Stimulated activated CD4-positive, alpha-beta T cell treated with anti-CD3 and anti-CD28 coated beads, Interleukin-15, amount 100 ng/mL, for 1 hour (primary cell): ENCODE measurements around the gene FSD1L.
A peak's percentile ranks its signal among the peaks of the same experiment; 100 is the strongest.

Experiments used
- DNase-seq, 2 donors: peaks; one replicate each; pipeline ENCODE4 v3.0.0-alpha.2; 2020; ENCODE audit warnings: low read depth in 1 of 2, low spot score in 1 of 2

The FSD1L gene

GRCh38 chr9:105447814-105448812 lies at the start of gene FSD1L:
FSD1L (plus strand) TSS chr9:105448034; CDS start chr9:105448221, 187 bp downstream.
- DNase-seq, result peak; percentile 50 to 69

- no peak for DNase-seq
Observed at GRCh38 chr9:105399117-105399516, 48.7 kb upstream of the FSD1L start.

DNA sequence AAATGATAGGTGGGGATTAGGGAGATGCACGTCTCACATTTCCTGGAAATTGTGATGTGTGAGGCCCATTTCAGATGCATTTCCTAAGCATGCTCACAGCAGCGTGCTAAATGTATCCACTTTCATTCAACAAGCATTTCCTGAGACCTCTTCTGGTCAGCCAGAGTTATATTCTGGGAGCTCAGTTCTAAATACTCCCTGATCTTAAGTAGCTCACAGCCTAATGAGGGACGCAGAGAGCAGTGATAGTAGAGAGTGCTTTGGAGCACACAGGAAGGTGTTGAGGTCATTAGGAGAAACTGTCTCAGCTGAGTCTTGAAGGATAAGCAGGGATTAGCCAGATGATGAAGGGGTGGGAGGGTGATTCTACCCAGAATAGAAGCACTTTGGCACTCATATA lies 46.2 kb upstream of the FSD1L start:
- DNase-seq, result no peak

- no peak for DNase-seq
Observed at GRCh38 chr9:105403552-105404248, 44.1 kb upstream of the FSD1L start.

DNA sequence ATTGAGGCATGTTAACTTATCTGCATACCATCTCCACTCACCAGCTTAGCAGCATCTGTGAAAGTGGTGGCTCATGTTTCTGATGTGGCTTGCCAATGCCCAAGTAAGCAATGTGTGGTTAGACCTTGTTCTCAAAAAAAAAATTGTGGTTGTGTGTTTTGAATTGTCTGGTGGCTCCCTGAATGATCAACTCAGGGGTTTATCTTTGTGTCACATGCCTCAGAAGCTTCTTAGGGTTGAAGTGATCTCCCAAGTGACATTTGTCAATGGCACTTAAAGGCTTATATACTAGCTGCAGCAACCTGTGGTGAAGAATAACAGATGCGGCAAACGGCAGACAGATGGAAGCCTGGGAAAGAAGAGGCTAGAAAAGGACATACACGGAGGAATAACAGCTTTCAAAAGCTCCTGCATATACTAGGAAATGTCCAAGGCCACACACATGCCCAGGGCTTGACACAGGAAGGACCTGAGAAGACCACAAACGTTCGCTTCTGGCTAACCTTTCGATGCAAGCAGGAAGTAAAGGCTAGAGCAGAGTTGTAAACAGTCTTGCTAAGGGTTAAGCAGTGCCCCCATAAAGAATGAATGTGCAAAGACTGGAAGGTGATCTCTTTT lies 42.2 kb upstream of the FSD1L start:
- DNase-seq, result no peak

DNA sequence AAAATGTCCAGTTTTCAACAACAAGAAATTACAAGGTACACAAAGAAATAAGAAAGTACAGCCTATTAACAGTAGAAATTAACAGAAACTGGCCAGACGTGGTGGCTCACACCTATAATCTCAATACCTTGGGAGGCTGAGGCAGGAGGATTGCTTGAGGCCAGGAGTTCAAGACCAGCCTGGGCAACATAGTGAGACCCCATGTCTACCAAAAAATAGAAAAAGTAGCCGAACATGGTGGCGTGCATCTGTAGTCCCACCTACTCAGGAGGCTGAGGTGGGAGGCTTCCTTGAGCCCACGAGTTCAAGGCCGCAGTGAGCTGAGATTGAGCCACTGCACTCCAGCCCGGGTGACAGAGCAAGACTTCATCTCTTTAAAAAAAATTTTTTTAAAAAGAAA lies 41.5 kb upstream of the FSD1L start:
- no peak for DNase-seq

GRCh38 chr9:105413525-105413924 lies 34.3 kb upstream of the FSD1L start:
- no peak for DNase-seq

GRCh38 chr9:105414947-105415661 lies 32.7 kb upstream of the FSD1L start:
- DNase-seq, result no peak

DNA sequence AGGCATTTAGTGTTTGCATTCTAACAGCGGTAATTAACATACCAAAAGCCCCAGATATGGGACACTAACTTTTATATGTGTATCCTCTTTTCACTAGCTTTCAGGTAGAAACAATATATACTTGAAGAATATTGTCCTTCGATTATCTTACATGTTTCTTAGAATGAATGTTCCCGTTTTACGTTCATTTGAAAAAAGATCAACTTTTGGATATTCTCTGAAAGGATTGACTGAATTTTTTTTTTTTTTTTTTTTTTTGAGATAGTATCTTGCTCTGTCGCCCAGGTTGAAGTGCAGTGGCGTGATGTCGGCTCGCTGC lies 32.2 kb upstream of the FSD1L start:
- DNase-seq, result no peak

DNA sequence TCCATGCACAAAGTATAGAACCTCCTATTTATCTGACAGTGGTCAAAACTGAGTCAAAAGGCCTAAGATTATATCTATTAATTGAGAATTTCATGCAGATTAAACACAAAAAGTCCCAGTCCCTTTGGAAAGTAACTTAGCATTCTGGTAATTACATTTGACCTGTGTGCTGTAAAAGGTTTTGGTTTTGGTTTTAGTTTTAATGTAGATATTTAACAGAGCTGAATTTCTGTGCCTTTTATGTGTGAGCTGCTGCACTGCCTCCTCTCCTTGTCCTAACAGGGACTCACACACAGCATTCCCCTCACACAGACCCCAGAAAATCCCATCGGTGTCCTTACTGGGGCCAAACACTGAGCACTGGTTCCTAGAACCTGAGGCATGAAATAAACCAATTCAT lies 31.0 kb upstream of the FSD1L start:
- DNase-seq, result no peak

- no peak for DNase-seq
Observed at GRCh38 chr9:105418588-105419500, 29.0 kb upstream of the FSD1L start.

DNA sequence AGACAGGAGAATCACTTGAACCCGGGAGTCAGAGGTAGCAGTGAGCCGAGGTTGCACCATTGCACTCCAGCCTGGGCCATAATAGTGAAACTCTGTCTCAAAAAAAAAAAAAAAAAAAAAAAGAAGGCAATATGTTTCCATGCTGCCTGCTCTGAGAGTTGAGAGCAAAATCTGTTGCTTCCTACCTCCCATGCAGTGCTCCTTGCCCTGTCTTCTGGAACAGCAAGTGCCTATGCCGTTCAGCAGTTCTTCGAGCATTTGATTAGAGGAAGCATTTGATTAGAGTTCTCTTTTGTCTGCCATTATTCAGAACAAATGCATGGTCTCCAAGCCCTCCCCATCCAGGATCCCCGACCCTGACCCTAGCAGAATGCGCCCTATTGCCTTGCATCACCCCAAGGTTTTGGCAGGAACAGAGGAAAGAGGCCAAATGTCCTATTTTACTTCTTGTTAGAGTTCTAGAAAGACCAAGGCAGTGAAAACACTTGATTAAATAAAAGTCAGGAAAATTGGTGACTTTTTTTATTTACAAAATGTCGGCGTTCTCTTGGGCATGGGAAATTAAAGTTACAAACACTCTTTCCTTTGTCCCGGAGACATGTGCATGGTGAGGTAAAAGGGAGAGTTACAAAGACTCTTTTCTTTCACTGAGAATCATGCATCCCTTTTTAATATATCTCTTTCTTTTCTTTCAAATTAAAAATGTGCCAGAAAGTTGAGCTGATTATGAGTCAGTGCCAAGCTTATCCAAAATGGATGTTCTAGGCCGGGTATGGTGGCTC lies 27.8 kb upstream of the FSD1L start:
- DNase-seq, result no peak

- no peak for DNase-seq
Observed at GRCh38 chr9:105421154-105421553, 26.7 kb upstream of the FSD1L start.

DNA sequence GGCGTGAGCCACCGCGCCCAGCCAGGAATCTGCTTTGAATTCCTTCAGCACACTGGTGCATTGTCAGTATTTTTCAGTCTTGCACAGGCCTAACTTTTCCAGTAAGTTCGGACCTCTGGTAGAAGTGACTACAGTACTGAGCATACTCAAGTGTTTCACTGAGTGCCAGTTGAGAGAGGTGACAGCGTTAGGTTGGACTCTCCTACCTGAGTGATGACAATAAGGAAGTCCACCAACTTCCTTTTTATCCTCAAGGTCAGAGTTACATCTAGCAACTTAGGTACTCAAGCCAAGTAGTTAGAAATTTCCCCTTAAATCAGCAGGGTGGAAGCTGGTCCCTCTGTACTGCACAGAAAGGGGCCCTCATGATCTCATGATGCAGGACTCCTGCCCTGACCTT lies 26.0 kb upstream of the FSD1L start:
- DNase-seq, result no peak

DNA sequence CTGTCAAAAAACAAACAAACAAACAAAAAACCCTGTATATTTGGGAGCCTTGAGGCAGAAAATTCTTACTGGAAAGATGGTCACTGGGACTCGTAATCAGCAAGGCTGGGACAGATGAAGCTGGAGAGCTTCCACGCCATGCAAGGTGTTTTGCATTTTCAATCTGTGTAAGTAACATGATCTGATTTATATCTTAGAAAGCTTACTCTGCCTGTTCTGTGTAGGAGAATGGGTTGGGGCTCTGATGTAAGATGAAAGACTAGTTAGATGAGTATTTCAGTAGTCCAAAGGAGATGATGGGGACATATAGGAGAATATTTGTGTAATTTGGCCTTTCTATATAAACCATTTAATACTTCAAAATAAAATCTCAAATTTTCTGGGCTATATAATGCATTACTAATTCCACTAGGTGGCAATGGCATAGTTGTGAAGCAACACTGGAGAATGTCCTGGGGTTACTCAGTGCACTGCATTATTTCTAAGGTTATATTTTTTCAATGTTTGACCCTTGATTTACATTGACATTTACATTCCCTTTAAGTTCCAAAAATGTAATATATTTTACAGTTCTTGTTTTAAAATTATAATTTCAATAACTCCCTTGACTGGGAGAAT lies 21.9 kb upstream of the FSD1L start:
- DNase-seq, result no peak

DNA sequence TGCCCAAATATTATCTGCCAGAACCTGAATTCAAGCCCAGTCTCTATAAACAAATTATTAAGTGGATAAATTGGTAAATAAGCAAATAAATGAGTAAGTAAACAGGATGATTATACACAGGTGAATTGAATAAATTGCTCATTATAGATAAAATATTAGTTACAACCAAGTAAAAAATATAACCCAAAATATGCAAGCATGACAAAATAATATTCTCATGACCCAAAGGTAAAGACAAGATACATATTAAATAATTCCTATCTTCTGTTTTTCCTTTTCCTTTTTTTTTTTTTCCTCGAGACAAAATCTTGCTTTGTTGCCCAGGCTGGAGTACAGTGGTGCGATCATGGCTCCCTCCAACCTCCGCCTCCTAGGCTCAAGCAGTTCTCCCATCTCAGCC lies 21.2 kb upstream of the FSD1L start:
- DNase-seq, result no peak

- DNase-seq, result no peak
Observed at GRCh38 chr9:105431424-105432246, 16.2 kb upstream of the FSD1L start.

DNA sequence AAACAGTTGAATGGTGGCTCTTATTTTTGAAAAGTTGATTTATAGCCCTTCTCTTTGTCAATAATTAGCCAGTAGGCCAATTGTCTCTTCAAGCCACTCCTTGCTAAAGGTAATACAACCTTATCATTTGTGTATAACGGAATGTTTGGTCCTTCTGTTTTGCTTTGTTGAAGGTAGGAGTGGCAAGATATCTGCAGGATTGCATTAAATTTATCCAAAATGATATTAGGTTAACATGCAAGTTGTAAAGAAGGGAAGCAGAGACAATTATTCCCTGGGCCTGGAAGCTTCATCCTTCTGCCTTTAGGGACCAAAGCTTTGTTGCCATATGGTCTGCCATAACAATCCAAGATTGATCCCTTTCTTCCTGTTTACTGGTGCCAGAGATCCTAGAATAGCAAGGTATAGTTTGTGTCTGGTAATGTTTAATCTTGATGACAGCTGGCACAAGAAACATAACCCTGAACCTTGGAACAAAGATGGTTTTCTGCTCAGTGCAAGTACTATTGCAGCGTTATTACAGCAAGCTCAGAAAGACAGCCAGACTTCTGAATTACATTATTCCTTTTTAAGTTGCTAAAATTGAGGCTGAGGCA lies 15.5 kb upstream of the FSD1L start:
- no peak for DNase-seq
